Mesenchymal stem cell (in vitro differentiated cells and primary cell): Measurements from ENCODE around the gene POLR3C.

ENCODE experiments used
- DNase-seq: peaks from one replicate; pipeline ENCODE4 v3.0.0-alpha.2; 2013
- H2AFZ ChIP-seq: one replicate; pipeline ENCODE4 v1.6.1; 2013; ENCODE audit warnings: low read depth, mild to moderate bottlenecking, control low read depth, inconsistent platforms, low read length, moderate library complexity
- H2AK5ac ChIP-seq: 2 replicates; pipeline ENCODE4 v1.6.1; 2013; ENCODE audit warnings: low read length, moderate library complexity, mild to moderate bottlenecking, inconsistent platforms; ENCODE audit not compliant: severe bottlenecking
- H2BK120ac ChIP-seq: one replicate; pipeline ENCODE4 v1.6.1; 2013; ENCODE audit warnings: low read depth, mild to moderate bottlenecking, inconsistent platforms, low read length, moderate library complexity
- H2BK12ac ChIP-seq, 2 experiments: one replicate each; pipeline ENCODE4 v1.6.1; 2013; ENCODE audit warnings: inconsistent platforms in 2 of 2, low read length in 2 of 2, mild to moderate bottlenecking in 2 of 2, moderate library complexity in 2 of 2, control low read depth in 1 of 2
- H2BK15ac ChIP-seq: one replicate; pipeline ENCODE4 v1.6.1; 2013; ENCODE audit warnings: mild to moderate bottlenecking, low read depth, inconsistent platforms; ENCODE audit not compliant: poor library complexity, severe bottlenecking
- H2BK5ac ChIP-seq: 2 replicates; pipeline ENCODE4 v1.6.1; 2013; ENCODE audit warnings: low read depth, mild to moderate bottlenecking, low read length, control low read depth, inconsistent platforms; ENCODE audit not compliant: poor library complexity, severe bottlenecking
- H3K14ac ChIP-seq, 2 experiments: one replicate each; pipeline ENCODE4 v1.6.1; 2013; ENCODE audit warnings: inconsistent platforms in 2 of 2, low read length in 2 of 2, control low read depth in 1 of 2, mild to moderate bottlenecking in 1 of 2, moderate library complexity in 1 of 2
- H3K18ac ChIP-seq, 2 experiments: one replicate each; pipeline ENCODE4 v1.6.1; 2013; ENCODE audit warnings: inconsistent platforms in 2 of 2, low read length in 2 of 2, control low read depth in 1 of 2, low read depth in 1 of 2, mild to moderate bottlenecking in 1 of 2
- H3K23ac ChIP-seq, 2 experiments: one replicate each; pipeline ENCODE4 v1.6.1; 2013; ENCODE audit warnings: inconsistent platforms in 2 of 2, low read length in 2 of 2, mild to moderate bottlenecking in 2 of 2, moderate library complexity in 2 of 2, control low read depth in 1 of 2
- H3K27ac ChIP-seq: 2 replicates; pipeline ENCODE4 v1.5.1; 2013; ENCODE audit warnings: mild to moderate bottlenecking, moderate library complexity, low read length, control low read depth, inconsistent platforms; ENCODE audit not compliant: poor library complexity, severe bottlenecking
- H3K27me3 ChIP-seq, 2 experiments: 2 replicates each; pipeline versions ENCODE4 v1.6.1 to v1.7.0; 2013; ENCODE audit warnings: low read length in 2 of 2, mild to moderate bottlenecking in 2 of 2, moderate library complexity in 2 of 2, control low read depth in 1 of 2, inconsistent platforms in 1 of 2; ENCODE audit not compliant: control insufficient read depth in 1 of 2, insufficient read depth in 1 of 2
- H3K36me3 ChIP-seq, 2 experiments: 2 replicates each; pipeline versions ENCODE4 v1.6.1 to v1.7.0; 2013; ENCODE audit warnings: low read length in 2 of 2, control low read depth in 1 of 2, inconsistent platforms in 1 of 2, low read depth in 1 of 2, mild to moderate bottlenecking in 1 of 2; ENCODE audit not compliant: insufficient read depth in 2 of 2, control insufficient read depth in 1 of 2
- H3K4ac ChIP-seq, 2 experiments: one replicate each; pipeline ENCODE4 v1.6.1; 2013; ENCODE audit warnings: inconsistent platforms in 2 of 2, low read length in 2 of 2, mild to moderate bottlenecking in 2 of 2, moderate library complexity in 2 of 2, control low read depth in 1 of 2, low read depth in 1 of 2
- H3K4me1 ChIP-seq: 2 replicates; pipeline ENCODE4 v1.6.1; 2013; ENCODE audit warnings: low read depth, low read length, control low read depth; ENCODE audit not compliant: control insufficient read depth, insufficient read depth
- H3K4me2 ChIP-seq: 2 replicates; pipeline ENCODE4 v1.6.1; 2013; ENCODE audit warnings: low read length, mild to moderate bottlenecking, inconsistent platforms; ENCODE audit not compliant: poor library complexity, severe bottlenecking
- H3K4me3 ChIP-seq, 2 experiments: 2 replicates each; pipeline versions ENCODE4 v1.5.1 to v1.7.0; 2013; ENCODE audit warnings: low read length in 2 of 2, mild to moderate bottlenecking in 2 of 2, control low read depth in 1 of 2, low read depth in 1 of 2; ENCODE audit not compliant: insufficient read depth in 1 of 2
- H3K79me1 ChIP-seq: replicated peaks from 2 replicates; pipeline ENCODE4 v1.6.1; 2013; ENCODE audit warnings: mild to moderate bottlenecking, control low read depth, low read length, inconsistent platforms; ENCODE audit not compliant: poor library complexity, severe bottlenecking
- H3K9ac ChIP-seq: 2 replicates; pipeline ENCODE4 v1.7.0; 2013; ENCODE audit warnings: mild to moderate bottlenecking, low read length, moderate library complexity
- H3K9me3 ChIP-seq: 2 replicates; pipeline ENCODE4 v1.7.0; 2013; ENCODE audit warnings: mild to moderate bottlenecking, low read length; ENCODE audit not compliant: control insufficient read depth
- H4K8ac ChIP-seq: one replicate; pipeline ENCODE4 v1.6.1; 2013; ENCODE audit warnings: inconsistent platforms, mild to moderate bottlenecking, low read length, moderate library complexity
- H4K91ac ChIP-seq: one replicate; pipeline ENCODE4 v1.6.1; 2013; ENCODE audit warnings: mild to moderate bottlenecking, low read length, inconsistent platforms
- WGBS: methylation state at CpG from one replicate; pipeline ENCODE4 v1.1.7; 2013; ENCODE audit warnings: mixed read lengths; 5-methylcytosine and 5-hydroxymethylcytosine counted together

POLR3C gene

DNA sequence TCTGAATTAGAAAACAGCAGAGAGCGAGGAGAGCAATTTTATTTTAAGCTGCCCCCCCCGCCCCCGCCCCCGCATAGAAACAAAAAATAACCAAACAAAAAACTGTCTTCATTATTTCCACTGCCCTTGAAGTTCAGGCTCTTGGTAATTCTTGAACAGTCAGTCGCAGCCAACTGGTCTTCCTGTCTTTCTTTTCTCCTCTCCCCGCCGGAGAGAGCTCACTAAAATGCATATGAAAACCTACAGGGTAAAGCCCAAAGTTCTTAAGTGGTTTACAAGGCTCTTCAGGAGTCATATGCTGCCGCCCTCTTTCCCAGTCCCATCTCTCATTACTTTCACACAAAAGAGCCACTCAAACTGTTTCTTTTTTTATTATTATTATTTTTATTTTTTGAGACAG lies 62.8 kb downstream of the POLR3C start:
- H3K14ac ChIP-seq, result no peak overlapping the region
- WGBS, result 70% methylated on average over 8 of the region's 8 CpGs
- H3K18ac ChIP-seq, result no peak overlapping the region
- H2BK15ac ChIP-seq, result no peak overlapping the region
- no peak overlapping the region for H2BK5ac ChIP-seq
- H3K27ac ChIP-seq, result peak overlapping the region; percentile 11
- H4K91ac ChIP-seq, result no peak overlapping the region
- H2AK5ac ChIP-seq, result no peak overlapping the region
- H3K9me3 ChIP-seq, result no peaks in the 10 kb centered on the region
- H3K4me1 ChIP-seq, result peaks cover 26% of the 10 kb centered on the region
- no peak overlapping the region for H3K4me2 ChIP-seq
- no peak overlapping the region for H2AFZ ChIP-seq
- DNase-seq, result no peak
- H3K36me3 ChIP-seq, result peaks cover 0 to 11% of the 10 kb centered on the region in 2 experiments
- H2BK12ac ChIP-seq, result no peak overlapping the region
- no peaks in the 10 kb centered on the region for H3K27me3 ChIP-seq
- no peak overlapping the region for H3K9ac ChIP-seq
- H4K8ac ChIP-seq, result no peak overlapping the region
- no peak overlapping the region for H2BK120ac ChIP-seq
- H3K4ac ChIP-seq, result no peak overlapping the region
- H3K79me1 ChIP-seq, result peaks cover 2% of the 10 kb centered on the region
- no peak overlapping the region for H3K4me3 ChIP-seq
- H3K23ac ChIP-seq, result no peak overlapping the region

DNA sequence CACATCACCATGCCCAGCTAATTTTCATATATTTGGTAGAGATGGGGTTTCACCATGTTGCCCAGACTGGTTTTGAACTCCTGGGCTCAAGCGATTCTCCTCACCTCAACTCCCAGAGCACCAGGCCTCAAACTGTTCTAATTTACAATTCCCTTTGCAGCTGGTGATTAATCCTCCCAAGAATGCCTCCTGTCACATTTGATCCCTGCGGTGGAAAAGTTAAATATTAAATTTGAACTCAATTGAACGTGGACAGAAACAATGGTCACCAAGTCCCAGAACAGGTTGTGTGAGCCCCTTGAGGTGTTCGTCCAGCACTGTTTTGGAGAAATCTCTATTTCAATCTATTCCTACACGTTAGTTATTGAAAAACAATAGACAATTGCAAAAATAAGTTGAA lies 63.6 kb downstream of the POLR3C start:
- Histone ChIP-seq H4K8ac (no peak overlapping the region), H2AFZ (no peak overlapping the region), H3K36me3 (peaks cover 0 to 11% of the 10 kb centered on the region in 2 experiments), H3K9ac (no peak overlapping the region), H2BK15ac (no peak overlapping the region), H3K4me3 (no peak overlapping the region), H3K27ac (peak overlapping the region; percentile 78), H3K79me1 (peaks cover 2% of the 10 kb centered on the region), H3K14ac (no peak overlapping the region), H2BK120ac (no peak overlapping the region), H2BK5ac (no peak overlapping the region), H3K23ac (no peak overlapping the region), H3K9me3 (no peaks in the 10 kb centered on the region), H4K91ac (no peak overlapping the region), H3K4me2 (peak overlapping the region; percentile 26), H2AK5ac (peak overlapping the region; percentile 41), H3K18ac (no peak overlapping the region), H3K4me1 (peaks cover 29% of the 10 kb centered on the region), H3K4ac (no peak overlapping the region), H3K27me3 (no peaks in the 10 kb centered on the region), H2BK12ac (no peak overlapping the region)
- no peak for DNase-seq
- WGBS, result 97% methylated on average over 4 of the region's 5 CpGs

DNA sequence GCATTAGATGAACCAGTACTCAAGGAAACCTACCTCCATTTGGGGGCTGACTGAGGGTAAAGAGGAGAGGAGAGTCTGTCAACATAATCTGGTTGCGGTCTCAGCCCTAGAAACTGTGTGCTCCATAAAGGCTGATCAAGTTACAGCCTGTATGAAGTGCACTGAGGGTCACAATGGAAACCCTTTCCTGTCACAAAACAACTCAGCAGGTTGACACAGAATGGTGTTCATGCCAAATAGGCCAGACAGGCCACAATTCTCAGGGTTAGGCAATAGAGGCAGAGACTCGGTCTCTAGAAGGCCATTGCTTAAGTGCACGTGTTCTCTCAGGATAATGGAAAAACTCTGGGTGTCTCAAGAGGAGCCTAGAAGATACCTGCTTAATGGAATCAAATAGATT lies 65.7 kb downstream of the POLR3C start:
- H4K91ac ChIP-seq, result no peak overlapping the region
- H3K9ac ChIP-seq, result peak overlapping the region; percentile 1
- H2AFZ ChIP-seq, result no peak overlapping the region
- peak overlapping the region in 1 of 2 experiments; percentile 45 for H3K4ac ChIP-seq
- peaks cover 31% of the 10 kb centered on the region for H3K4me1 ChIP-seq
- no peak overlapping the region for H3K23ac ChIP-seq
- H3K4me2 ChIP-seq, result no peak overlapping the region
- DNase-seq, result no peak
- peak overlapping the region; percentile 89 for H2AK5ac ChIP-seq
- H3K4me3 ChIP-seq, result no peak overlapping the region
- H2BK12ac ChIP-seq, result peak overlapping the region in 1 of 2 experiments; percentile 48
- peaks cover 2% of the 10 kb centered on the region for H3K79me1 ChIP-seq
- no peaks in the 10 kb centered on the region for H3K9me3 ChIP-seq
- peaks cover 0 to 26% of the 10 kb centered on the region in 2 experiments for H3K36me3 ChIP-seq
- H3K18ac ChIP-seq, result no peak overlapping the region
- H3K14ac ChIP-seq, result no peak overlapping the region
- H2BK15ac ChIP-seq, result no peak overlapping the region
- H4K8ac ChIP-seq, result peak overlapping the region; percentile 50
- 97% methylated on average over 3 of the region's 3 CpGs for WGBS
- H2BK5ac ChIP-seq, result no peak overlapping the region
- H2BK120ac ChIP-seq, result no peak overlapping the region
- no peaks in the 10 kb centered on the region for H3K27me3 ChIP-seq
- H3K27ac ChIP-seq, result no peak overlapping the region

DNA sequence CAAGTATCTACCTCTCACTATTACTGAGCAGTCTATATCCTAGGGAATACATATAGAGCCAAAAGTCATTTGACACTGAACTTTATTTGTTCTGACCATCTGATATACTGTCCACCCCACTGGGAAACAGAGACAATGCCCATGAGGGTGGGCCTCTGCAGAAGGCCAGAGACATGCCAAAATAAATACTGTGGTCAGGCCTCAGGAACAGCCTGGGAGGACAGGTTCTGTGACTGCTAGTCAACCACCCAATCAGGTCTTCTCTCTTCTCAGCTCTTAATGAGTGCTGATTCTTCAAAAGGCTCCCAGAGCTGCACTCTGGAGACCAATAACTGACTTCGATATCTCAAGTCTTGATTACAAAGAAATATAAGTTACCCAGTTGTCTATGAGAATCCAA lies 67.1 kb downstream of the POLR3C start:
- Histone ChIP-seq H3K4me3 (peak overlapping the region in 1 of 2 experiments; percentile 50), H2AFZ (no peak overlapping the region), H2BK12ac (peak overlapping the region in 1 of 2 experiments; percentile 67), H2BK5ac (no peak overlapping the region), H3K36me3 (peaks cover 4 to 40% of the 10 kb centered on the region in 2 experiments), H3K9me3 (no peaks in the 10 kb centered on the region), H3K9ac (peak overlapping the region; percentile 88), H3K27ac (peak overlapping the region; percentile 98), H3K4me2 (no peak overlapping the region), H3K4ac (peak overlapping the region in 1 of 2 experiments; percentile 88), H3K14ac (no peak overlapping the region), H3K4me1 (peaks cover 23% of the 10 kb centered on the region), H2BK120ac (peak overlapping the region; percentile 69), H4K8ac (peak overlapping the region; percentile 19), H2AK5ac (no peak overlapping the region), H3K23ac (no peak overlapping the region), H3K27me3 (no peaks in the 10 kb centered on the region), H3K79me1 (peaks cover 2% of the 10 kb centered on the region), H3K18ac (no peak overlapping the region), H2BK15ac (no peak overlapping the region), H4K91ac (no peak overlapping the region)
- no CpG with 5 or more reads among the region's 1 CpG for WGBS
- DNase-seq, result no peak
